H9 (cell line): ENCODE data around the gene DTD1. TPM values are rescaled to one million over a fixed set of nuclear protein-coding genes. Genes with fewer than 3 reads are reported as not detected.

Experiments used
- DNase-seq: peaks from one replicate; pipeline ENCODE4 v3.0.0-alpha.2; 2017
- H2AFZ ChIP-seq: one replicate; pipeline ENCODE4 v1.6.1; 2013; ENCODE audit warnings: mild to moderate bottlenecking, low read length, control low read depth, moderate library complexity
- H2AK5ac ChIP-seq: 2 replicates; pipeline ENCODE4 v1.6.1; 2013; ENCODE audit warnings: low read length, control low read depth, mixed read lengths; ENCODE audit not compliant: insufficient read length
- H2BK120ac ChIP-seq: one replicate; pipeline ENCODE4 v1.6.1; 2013; ENCODE audit warnings: low read depth, mild to moderate bottlenecking, low read length, control low read depth, inconsistent platforms; ENCODE audit not compliant: poor library complexity, severe bottlenecking
- H2BK12ac ChIP-seq: 2 replicates; pipeline ENCODE4 v1.6.1; 2013; ENCODE audit warnings: low read length, control low read depth, mixed read lengths, low read depth; ENCODE audit not compliant: insufficient read length
- H2BK15ac ChIP-seq: 2 replicates; pipeline ENCODE4 v1.6.1; 2013; ENCODE audit warnings: low read depth, low read length, control low read depth
- H2BK20ac ChIP-seq: one replicate; pipeline ENCODE4 v1.6.1; 2013; ENCODE audit warnings: low read depth, mild to moderate bottlenecking, low read length, control low read depth, inconsistent platforms; ENCODE audit not compliant: poor library complexity, severe bottlenecking
- H2BK5ac ChIP-seq: 2 replicates; pipeline ENCODE4 v1.6.1; 2013; ENCODE audit warnings: low read length, control low read depth, mixed read lengths; ENCODE audit not compliant: insufficient read length
- H3K14ac ChIP-seq: 2 replicates; pipeline ENCODE4 v1.6.1; 2013; ENCODE audit warnings: low read length, control low read depth; ENCODE audit not compliant: insufficient read depth
- H3K18ac ChIP-seq: 2 replicates; pipeline ENCODE4 v1.6.1; 2013; ENCODE audit warnings: low read depth, mild to moderate bottlenecking, mixed read lengths, low read length, control low read depth; ENCODE audit not compliant: insufficient read length
- H3K23ac ChIP-seq: 2 replicates; pipeline ENCODE4 v1.6.1; 2013; ENCODE audit warnings: low read length, control low read depth, mixed read lengths, low read depth; ENCODE audit not compliant: insufficient read length
- H3K23me2 ChIP-seq: 2 replicates; pipeline ENCODE4 v1.6.1; 2013; ENCODE audit warnings: low read depth, mild to moderate bottlenecking, mixed read lengths, low read length, control low read depth; ENCODE audit not compliant: insufficient read length, poor library complexity, severe bottlenecking
- H3K27ac ChIP-seq: 2 replicates; pipeline ENCODE4 v1.5.1; 2013; ENCODE audit warnings: low read length, control low read depth, mixed read lengths, low read depth; ENCODE audit not compliant: insufficient read length
- H3K27me3 ChIP-seq: 2 replicates; pipeline ENCODE4 v1.6.1; 2013; ENCODE audit warnings: low read length, control low read depth, inconsistent platforms; ENCODE audit not compliant: insufficient read depth
- H3K4ac ChIP-seq: 2 replicates; pipeline ENCODE4 v1.6.1; 2013; ENCODE audit warnings: low read depth, mild to moderate bottlenecking, control low read depth, inconsistent platforms, low read length, moderate library complexity
- H3K4me1 ChIP-seq: 2 replicates; pipeline ENCODE4 v1.6.1; 2013; ENCODE audit warnings: low read length, control low read depth, inconsistent platforms; ENCODE audit not compliant: insufficient read depth
- H3K4me2 ChIP-seq: 2 replicates; pipeline ENCODE4 v1.6.1; 2013; ENCODE audit warnings: low read length, control low read depth, mixed read lengths; ENCODE audit not compliant: insufficient read length, insufficient read depth
- H3K56ac ChIP-seq: 2 replicates; pipeline ENCODE4 v1.6.1; 2013; ENCODE audit warnings: low read depth, mild to moderate bottlenecking, mixed read lengths, low read length, control low read depth; ENCODE audit not compliant: insufficient read length
- H3K79me1 ChIP-seq: 2 replicates; pipeline ENCODE4 v1.6.1; 2013; ENCODE audit warnings: low read depth, mild to moderate bottlenecking, moderate library complexity, low read length, control low read depth, inconsistent platforms; ENCODE audit not compliant: insufficient read depth, poor library complexity, severe bottlenecking
- H3K79me2 ChIP-seq: 2 replicates; pipeline ENCODE4 v1.6.1; 2013; ENCODE audit warnings: low read length, control low read depth, inconsistent platforms; ENCODE audit not compliant: insufficient read depth
- H3K9ac ChIP-seq: 2 replicates; pipeline ENCODE4 v1.6.1; 2013; ENCODE audit warnings: low read length, control low read depth, mixed read lengths; ENCODE audit not compliant: insufficient read length; ENCODE audit errors: extremely low read depth
- H3K9me3 ChIP-seq: one replicate; pipeline ENCODE4 v1.6.1; 2013; ENCODE audit warnings: low read depth, low read length, inconsistent platforms; ENCODE audit not compliant: control insufficient read depth
- H3T11ph ChIP-seq: one replicate; pipeline ENCODE4 v1.6.1; 2013; ENCODE audit warnings: mild to moderate bottlenecking, low read length, control low read depth, inconsistent platforms
- H4K20me1 ChIP-seq: one replicate; pipeline ENCODE4 v1.6.1; 2013; ENCODE audit not compliant: control insufficient read depth, insufficient read length, insufficient read depth
- H4K5ac ChIP-seq: 2 replicates; pipeline ENCODE4 v1.6.1; 2013; ENCODE audit warnings: low read depth, mild to moderate bottlenecking, mixed read lengths, low read length, control low read depth; ENCODE audit not compliant: insufficient read length
- H4K8ac ChIP-seq: replicated peaks from 2 replicates; pipeline ENCODE4 v1.6.1; 2013; ENCODE audit warnings: low read length, control low read depth, mixed read lengths, low read depth; ENCODE audit not compliant: insufficient read length
- H4K91ac ChIP-seq: 2 replicates; pipeline ENCODE4 v1.6.1; 2013; ENCODE audit warnings: low read depth, mild to moderate bottlenecking, moderate library complexity, mixed read lengths, low read length, control low read depth; ENCODE audit not compliant: insufficient read length
- H3K27ac Mint-ChIP-seq, 3 experiments: 2 replicates in 2 of 3; 3 replicates in 1 of 3; pipeline ENCODE4 v1.8.0; 2020 to 2021; ENCODE audit warnings: mixed read lengths in 3 of 3, mild to moderate bottlenecking in 1 of 3, moderate library complexity in 1 of 3
- H3K27me3 Mint-ChIP-seq: 2 replicates; pipeline ENCODE4 v1.8.0; 2021; ENCODE audit warnings: low read depth, mild to moderate bottlenecking, moderate library complexity, mixed read lengths
- H3K36me3 Mint-ChIP-seq, 3 experiments: 2 replicates in 2 of 3; 3 replicates in 1 of 3; pipeline ENCODE4 v1.8.0; 2020 to 2021; ENCODE audit warnings: low read depth in 3 of 3, mixed read lengths in 3 of 3; ENCODE audit not compliant: insufficient read depth in 1 of 3
- H3K4me1 Mint-ChIP-seq, 2 experiments: 2 replicates each; pipeline ENCODE4 v1.8.0; 2020; ENCODE audit warnings: mixed read lengths in 2 of 2
- H3K4me3 Mint-ChIP-seq, 2 experiments: 2 replicates in 1 of 2; 3 replicates in 1 of 2; pipeline ENCODE4 v1.8.0; 2020 to 2021; ENCODE audit warnings: mild to moderate bottlenecking in 2 of 2, mixed read lengths in 2 of 2, moderate library complexity in 1 of 2
- H3K9me3 Mint-ChIP-seq, 2 experiments: 2 replicates in 1 of 2; 3 replicates in 1 of 2; pipeline ENCODE4 v1.8.0; 2020; ENCODE audit warnings: mild to moderate bottlenecking in 2 of 2, mixed read lengths in 2 of 2, moderate library complexity in 1 of 2
- WGBS: extraction: QIAGEN DNeasy Blood & Tissue Kit; methylation state at CpG from one replicate; pipeline ENCODE4 v1.1.7; 2013; ENCODE audit warnings: missing lambda C conversion rate, low lambda C conversion rate, mixed read lengths; ENCODE audit not compliant: insufficient read length; ENCODE audit errors: extremely low coverage; 5-methylcytosine and 5-hydroxymethylcytosine counted together
- total RNA-seq: library from RNA; stranded (reverse); gene quantifications from 2 replicates; pipeline ENCODE4 v1.2.1, GENCODE V29; 2021
- TF ChIP-seq, protein P1 (sequence below): fragments of 200-600 bp; sonication (generic); conservative IDR thresholded peaks from 3 replicates; pipeline ENCODE4 v1.8.0; 2021; ENCODE audit warnings: antibody characterized with exemption, mild to moderate bottlenecking

Gene DTD1
- total RNA-seq, 1 experiment from 2014 or later = 62.0 TPM

DNA sequence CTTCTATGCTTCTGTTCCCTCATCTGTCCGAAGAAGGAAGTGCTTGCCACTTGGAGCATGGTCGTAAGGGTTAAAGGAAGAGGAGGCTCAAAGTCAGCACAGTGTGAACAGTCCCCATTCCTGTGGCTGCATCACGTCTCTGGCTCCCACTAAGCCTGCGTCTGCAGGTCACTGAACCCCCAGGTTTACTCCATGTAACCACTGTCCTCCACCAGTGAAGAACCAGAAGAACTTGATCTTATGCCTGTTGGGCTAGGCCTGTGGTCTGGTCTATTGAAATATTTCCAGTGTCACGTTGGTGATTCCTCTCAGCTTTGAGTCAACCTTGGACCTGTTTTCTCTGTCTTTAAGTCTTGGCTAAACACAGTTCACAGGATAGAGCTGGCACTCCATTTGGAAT is 179.8 kb downstream of the DTD1 start:
- H3K27ac ChIP-seq = no peak overlapping the region
- H3K27ac Mint-ChIP-seq = no peak overlapping the region
- H3K79me1 ChIP-seq = no peaks in the 10 kb centered on the region
- H4K5ac ChIP-seq = no peak overlapping the region
- no peaks in the 10 kb centered on the region for H3K9me3 Mint-ChIP-seq
- H3K27me3 ChIP-seq = no peaks in the 10 kb centered on the region
- no peak overlapping the region for H2AK5ac ChIP-seq
- H4K8ac ChIP-seq = no peak overlapping the region
- H3K18ac ChIP-seq = no peak overlapping the region
- H2BK12ac ChIP-seq = no peak overlapping the region
- H3K23ac ChIP-seq = no peak overlapping the region
- H2AFZ ChIP-seq = no peak overlapping the region
- no peak overlapping the region for H2BK15ac ChIP-seq
- no peak overlapping the region for H2BK5ac ChIP-seq
- no peak overlapping the region for H3K56ac ChIP-seq
- H3K36me3 Mint-ChIP-seq = peaks cover 0 to 10% (median 9%) of the 10 kb centered on the region in 3 experiments; a peak in 4 of 7 replicates
- no peak overlapping the region for H3T11ph ChIP-seq
- TF ChIP-seq, protein P1, sequence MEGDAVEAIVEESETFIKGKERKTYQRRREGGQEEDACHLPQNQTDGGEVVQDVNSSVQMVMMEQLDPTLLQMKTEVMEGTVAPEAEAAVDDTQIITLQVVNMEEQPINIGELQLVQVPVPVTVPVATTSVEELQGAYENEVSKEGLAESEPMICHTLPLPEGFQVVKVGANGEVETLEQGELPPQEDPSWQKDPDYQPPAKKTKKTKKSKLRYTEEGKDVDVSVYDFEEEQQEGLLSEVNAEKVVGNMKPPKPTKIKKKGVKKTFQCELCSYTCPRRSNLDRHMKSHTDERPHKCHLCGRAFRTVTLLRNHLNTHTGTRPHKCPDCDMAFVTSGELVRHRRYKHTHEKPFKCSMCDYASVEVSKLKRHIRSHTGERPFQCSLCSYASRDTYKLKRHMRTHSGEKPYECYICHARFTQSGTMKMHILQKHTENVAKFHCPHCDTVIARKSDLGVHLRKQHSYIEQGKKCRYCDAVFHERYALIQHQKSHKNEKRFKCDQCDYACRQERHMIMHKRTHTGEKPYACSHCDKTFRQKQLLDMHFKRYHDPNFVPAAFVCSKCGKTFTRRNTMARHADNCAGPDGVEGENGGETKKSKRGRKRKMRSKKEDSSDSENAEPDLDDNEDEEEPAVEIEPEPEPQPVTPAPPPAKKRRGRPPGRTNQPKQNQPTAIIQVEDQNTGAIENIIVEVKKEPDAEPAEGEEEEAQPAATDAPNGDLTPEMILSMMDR = no peak
- no peak for DNase-seq
- H3K79me2 ChIP-seq = no peaks in the 10 kb centered on the region
- no CpG with 5 or more reads among the region's 5 CpGs for WGBS
- H3K4ac ChIP-seq = no peak overlapping the region
- no peaks in the 10 kb centered on the region for H3K4me1 Mint-ChIP-seq
- H3K23me2 ChIP-seq = no peaks in the 10 kb centered on the region
- H3K4me1 ChIP-seq = no peaks in the 10 kb centered on the region
- no peak overlapping the region for H4K91ac ChIP-seq
- no peaks in the 10 kb centered on the region for H3K9me3 ChIP-seq
- H2BK20ac ChIP-seq = no peak overlapping the region
- H2BK120ac ChIP-seq = no peak overlapping the region
- H3K9ac ChIP-seq = no peak overlapping the region
- H3K4me3 Mint-ChIP-seq = no peak overlapping the region
- no peaks in the 10 kb centered on the region; the same call in none of the 2 replicates for H3K27me3 Mint-ChIP-seq
- H3K4me2 ChIP-seq = no peak overlapping the region
- H4K20me1 ChIP-seq = no peaks in the 10 kb centered on the region
- no peak overlapping the region for H3K14ac ChIP-seq
